ENCODE data around the gene RHBDL1. TPM values are rescaled to one million over a fixed set of nuclear protein-coding genes. Genes with fewer than 3 reads are reported as not detected.
A peak's percentile ranks its signal among the peaks of the same experiment; 100 is the strongest.

RHBDL1 gene
- total and polyA plus RNA-seq, 2 donors (not counting 3 experiments of a cell fraction or from before 2014, with no cell fraction given): 1.1 to 1.8 TPM

DNA sequence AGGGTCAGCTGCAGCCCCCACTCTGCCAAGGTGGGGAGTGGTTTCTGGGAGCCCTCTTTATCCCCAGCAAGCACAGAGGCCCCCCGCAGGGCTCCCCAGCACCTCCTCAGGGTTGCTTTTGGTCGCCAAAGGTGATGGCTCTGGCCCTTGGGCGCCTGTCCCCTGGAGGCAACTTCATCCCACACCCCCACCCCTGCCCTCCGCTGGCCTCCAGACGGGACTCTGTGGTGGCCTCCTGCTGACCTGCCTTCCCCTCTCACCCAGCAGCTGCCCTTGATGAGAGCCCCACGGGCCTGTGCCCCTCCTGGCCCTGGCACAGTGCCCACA lies 15.4 kb upstream of the RHBDL1 start:
- BruUV-seq (replicated peaks): no TSS peak
- Histone ChIP-seq H2AFZ (ENCODE audit: low read depth, low read length) (peak overlapping the region; percentile 25), H3K36me3 (ENCODE audit: control insufficient read depth in 2 of 2, extremely low read depth in 1 of 2, insufficient read depth in 2 of 2, low read length in 2 of 2) (peaks cover 0 to 3% of the 10 kb centered on the region in 2 experiments), H3K9ac (replicated peaks; ENCODE audit: extremely low read depth, insufficient read depth, low read length) (no peak overlapping the region), H3K27me3 (ENCODE audit: control insufficient read depth in 2 of 2, insufficient read depth in 2 of 2, low read length in 2 of 2) (no peaks in the 10 kb centered on the region), H3K4me1 (ENCODE audit: control insufficient read depth, extremely low read depth, insufficient read depth, low read length) (no peaks in the 10 kb centered on the region), H3K27ac (ENCODE audit: insufficient read depth, low read depth, low read length) (no peak overlapping the region), H3K79me2 (ENCODE audit: control insufficient read depth, insufficient read depth, low read length) (no peaks in the 10 kb centered on the region), H3K9me1 (replicated peaks; ENCODE audit: control insufficient read depth, extremely low read depth, insufficient read depth, low read length) (no peaks in the 10 kb centered on the region), H3K4me2 (ENCODE audit: insufficient read depth, low read length) (no peak overlapping the region), H3K4me3 (replicated peaks in 1 of 3; ENCODE audit: insufficient read depth in 1 of 3, low read depth in 1 of 3, low read length in 3 of 3) (no peak overlapping the region), H4K20me1 (replicated peaks; ENCODE audit: control insufficient read depth, extremely low read depth, insufficient read depth, low read length) (no peaks in the 10 kb centered on the region), H3K9me3 (replicated peaks; ENCODE audit: control insufficient read depth, insufficient read depth, low read length) (no peaks in the 10 kb centered on the region)
- dilution Hi-C loops (cut with MboI; ENCODE audit: extremely low pct_ligation_motif_present, low sequenced_read_pairs): no loop called here
- DNase-seq (ENCODE audit: low read depth, low spot score) (no peak), FAIRE-seq (no peak)
- POLR2A ChIA-PET: no interaction called here
- CTCF ChIA-PET: interaction anchor here (1.0 to 1.9 kb wide), 10 partner anchors 9 to 134 kb away, joined by 3 to 16 read pairs (median 3); partner anchors contain the start of genes METTL26 and WDR90
- TF ChIP-seq FOS (IDR thresholded peaks at IDR 0.05; ENCODE audit: borderline replicate concordance, insufficient read depth, low read length) (no peak), POLR2A (IDR thresholded peaks at IDR 0.05; ENCODE audit: low read depth, low read length) (no peak), JUN (IDR thresholded peaks at IDR 0.05; ENCODE audit: borderline replicate concordance, insufficient read depth, insufficient read length, low read depth) (no peak), EZH2 (IDR thresholded peaks at IDR 0.05; ENCODE audit: borderline replicate concordance, low read depth, low read length, severe bottlenecking) (no peak), POLR2AphosphoS5 (IDR thresholded peaks at IDR 0.05; ENCODE audit: insufficient read depth, low read depth, low read length) (no peak), MYC (IDR thresholded peaks at IDR 0.05; ENCODE audit: low read depth, low read length) (no peak), GATA2 (IDR thresholded peaks at IDR 0.05; ENCODE audit: insufficient read depth, insufficient read length, low read depth, low read length) (no peak), MAX (IDR thresholded peaks at IDR 0.05; ENCODE audit: insufficient read depth, insufficient read length) (no peak)
- TF ChIP-seq, protein P1, sequence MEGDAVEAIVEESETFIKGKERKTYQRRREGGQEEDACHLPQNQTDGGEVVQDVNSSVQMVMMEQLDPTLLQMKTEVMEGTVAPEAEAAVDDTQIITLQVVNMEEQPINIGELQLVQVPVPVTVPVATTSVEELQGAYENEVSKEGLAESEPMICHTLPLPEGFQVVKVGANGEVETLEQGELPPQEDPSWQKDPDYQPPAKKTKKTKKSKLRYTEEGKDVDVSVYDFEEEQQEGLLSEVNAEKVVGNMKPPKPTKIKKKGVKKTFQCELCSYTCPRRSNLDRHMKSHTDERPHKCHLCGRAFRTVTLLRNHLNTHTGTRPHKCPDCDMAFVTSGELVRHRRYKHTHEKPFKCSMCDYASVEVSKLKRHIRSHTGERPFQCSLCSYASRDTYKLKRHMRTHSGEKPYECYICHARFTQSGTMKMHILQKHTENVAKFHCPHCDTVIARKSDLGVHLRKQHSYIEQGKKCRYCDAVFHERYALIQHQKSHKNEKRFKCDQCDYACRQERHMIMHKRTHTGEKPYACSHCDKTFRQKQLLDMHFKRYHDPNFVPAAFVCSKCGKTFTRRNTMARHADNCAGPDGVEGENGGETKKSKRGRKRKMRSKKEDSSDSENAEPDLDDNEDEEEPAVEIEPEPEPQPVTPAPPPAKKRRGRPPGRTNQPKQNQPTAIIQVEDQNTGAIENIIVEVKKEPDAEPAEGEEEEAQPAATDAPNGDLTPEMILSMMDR (IDR thresholded peaks at IDR 0.05; ENCODE audit: extremely low read depth in 1 of 2, insufficient read depth in 1 of 2, low read depth in 1 of 2, low read length in 2 of 2): no peak
- intact Hi-C loops (cut with micrococcal nuclease): loop anchor here (1.0 kb wide), 5 partner anchors 11 to 268 kb away; partner anchors contain the start of gene WDR90

All from endothelial cell of umbilical vein (primary cell).